PC-3 (cell line): ENCODE data around the gene CEP76. TPM values are rescaled to one million over a fixed set of nuclear protein-coding genes. Genes with fewer than 3 reads are reported as not detected.

Source experiments
- ATAC-seq: fragments of 200-7000 bp; cut with Tn5 transposase; 2 replicates; pipeline ENCODE4 v1.9.1; 2020; ENCODE audit warnings: mild to moderate bottlenecking, moderate library complexity
- BruUV-seq: library from RNA; stranded (reverse); fragments of 400-500 nt; replicated peaks from 2 replicates; lab custom pipeline; 2021; lab: Mats Ljungman, UMichigan
- CTCF ChIA-PET: fragments of 300-600 bp; sonication (Branson Sonifier 250); formaldehyde crosslinking; loops from one replicate; lab custom pipeline; 2022; ENCODE audit warnings: antibody characterized with exemption; lab: Charles Lee
- POLR2A ChIA-PET: fragments of 300-600 bp; sonication (Branson Sonifier 250); formaldehyde crosslinking; loops from one replicate; lab custom pipeline; 2022; ENCODE audit warnings: antibody characterized with exemption; ENCODE audit not compliant: unreplicated experiment; lab: Charles Lee
- DNase-seq: peaks from one replicate; pipeline ENCODE4 v3.0.0-alpha.2; 2015
- H2AFZ ChIP-seq: fragments of 300-600 bp; sonication (generic); 2 replicates; pipeline ENCODE4 v1.6.0; 2016; ENCODE audit warnings: antibody characterized with exemption, low read length
- H3F3A ChIP-seq: fragments of 300-600 bp; sonication (generic); one replicate; pipeline ENCODE4 v1.6.0; 2017; ENCODE audit warnings: antibody characterized with exemption, low read length, control low read depth, mild to moderate bottlenecking; ENCODE audit not compliant: unreplicated experiment
- H3K27ac ChIP-seq: fragments of 300-600 bp; sonication (generic); 2 replicates; pipeline ENCODE4 v1.5.1; 2016; ENCODE audit warnings: mild to moderate bottlenecking, low read length
- H3K27me3 ChIP-seq: fragments of 300-600 bp; sonication (generic); 2 replicates; pipeline ENCODE4 v1.6.1; 2016; ENCODE audit warnings: low read length, mixed read lengths
- H3K36me3 ChIP-seq: fragments of 300-600 bp; sonication (generic); 2 replicates; pipeline ENCODE4 v1.6.1; 2016; ENCODE audit warnings: low read depth, mixed run types, low read length, mixed read lengths
- H3K4me1 ChIP-seq: fragments of 300-600 bp; sonication (generic); 2 replicates; pipeline ENCODE4 v1.5.1; 2016; ENCODE audit warnings: low read length; ENCODE audit not compliant: insufficient read depth
- H3K4me2 ChIP-seq: fragments of 300-600 bp; sonication (generic); 2 replicates; pipeline ENCODE4 v1.6.0; 2016; ENCODE audit warnings: low read length
- H3K4me3 ChIP-seq: fragments of 300-600 bp; sonication (generic); 2 replicates; pipeline ENCODE4 v1.5.1; 2016; ENCODE audit warnings: mild to moderate bottlenecking, low read length, mixed read lengths
- H3K79me2 ChIP-seq: fragments of 300-600 bp; sonication (generic); 2 replicates; pipeline ENCODE4 v1.6.1; 2017; ENCODE audit warnings: low read length, mixed read lengths
- H3K9ac ChIP-seq: fragments of 300-600 bp; sonication (generic); 2 replicates; pipeline ENCODE4 v1.6.0; 2016; ENCODE audit warnings: mild to moderate bottlenecking, low read length
- H3K9me2 ChIP-seq: fragments of 300-600 bp; sonication (generic); replicated peaks from 2 replicates; pipeline ENCODE4 v1.6.1; 2016; ENCODE audit warnings: mixed run types, low read length, mixed read lengths
- H3K9me3 ChIP-seq: fragments of 300-600 bp; sonication (generic); 2 replicates; pipeline ENCODE4 v1.6.1; 2016; ENCODE audit warnings: low read length, mixed read lengths
- H4K20me1 ChIP-seq: fragments of 300-600 bp; sonication (generic); 2 replicates; pipeline ENCODE4 v1.6.1; 2016; ENCODE audit warnings: low read length, mixed read lengths
- CTCF ChIP-seq: fragments of 300-600 bp; sonication (generic); conservative IDR thresholded peaks from 2 replicates; pipeline ENCODE4 v1.5.1; 2017; ENCODE audit warnings: antibody characterized with exemption, low read depth, mild to moderate bottlenecking, low read length
- EZH2 ChIP-seq: fragments of 300-600 bp; sonication (generic); IDR thresholded peaks from one replicate; pipeline ENCODE4 v1.6.1; 2017; ENCODE audit warnings: antibody characterized with exemption, mild to moderate bottlenecking, low read length; ENCODE audit not compliant: unreplicated experiment
- EZH2phosphoT487 ChIP-seq: fragments of 300-600 bp; sonication (generic); IDR thresholded peaks from 2 replicates; pipeline ENCODE4 v1.6.1; 2018; ENCODE audit warnings: mild to moderate bottlenecking, antibody characterized with exemption, low read length, borderline replicate concordance
- intact Hi-C: fragments of 100-400 bp; cut with micrococcal nuclease; formaldehyde crosslinking; loops from 2 replicates; pipeline ENCODE4 v1.9.0; 2023
- total RNA-seq: library from RNA; depleted of rRNA; stranded (reverse); fragments of >200 nt; gene quantifications from 2 replicates; pipeline ENCODE4 v1.2.3, GENCODE V29; 2014

Gene CEP76
- total RNA-seq, 1 experiment from 2014 or later = 25.1 TPM

- POLR2A ChIA-PET = no interaction called here
Measured at GRCh38 chr18:12749121-12749520, 46.6 kb upstream of the CEP76 start.

DNA sequence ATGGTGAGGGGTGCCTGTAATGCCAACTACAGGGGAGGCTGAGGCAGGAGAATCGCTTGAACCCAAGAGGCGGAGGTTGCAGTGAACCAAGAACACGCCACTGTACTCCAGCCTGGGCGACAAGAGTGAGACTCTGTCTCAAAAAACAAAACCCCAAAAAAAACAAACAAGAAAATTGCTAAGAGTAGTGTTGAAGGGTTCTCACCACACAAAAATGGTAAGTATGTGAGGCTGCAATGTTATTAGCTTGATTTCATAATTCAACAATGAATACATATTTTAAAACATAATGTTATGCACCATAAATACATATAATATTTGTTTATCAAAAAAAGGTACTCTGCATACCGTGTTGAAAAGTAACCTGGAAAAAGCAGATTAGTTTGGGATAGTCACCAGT lies 46.1 kb upstream of the CEP76 start:
- DNase-seq (no peak), ATAC-seq (no peak)
- no peak overlapping the region for H3K9ac ChIP-seq
- CTCF ChIA-PET = no interaction called here
- no peaks in the 10 kb centered on the region for H3K79me2 ChIP-seq
- H3F3A ChIP-seq = no peaks in the 10 kb centered on the region
- no peak for TF ChIP-seq CTCF
- no peak for TF ChIP-seq EZH2phosphoT487
- no peak for TF ChIP-seq EZH2
- no peak overlapping the region for H2AFZ ChIP-seq
- H3K36me3 ChIP-seq = no peaks in the 10 kb centered on the region
- no TSS peak for BruUV-seq
- H3K4me3 ChIP-seq = no peak overlapping the region
- no peaks in the 10 kb centered on the region for H3K9me3 ChIP-seq
- POLR2A ChIA-PET = no interaction called here
- H3K9me2 ChIP-seq = no peaks in the 10 kb centered on the region
- no peak overlapping the region for H3K4me2 ChIP-seq
- H3K27ac ChIP-seq = no peak overlapping the region
- H3K4me1 ChIP-seq = no peaks in the 10 kb centered on the region
- H3K27me3 ChIP-seq = no peaks in the 10 kb centered on the region
- H4K20me1 ChIP-seq = no peaks in the 10 kb centered on the region
- intact Hi-C loops = no loop called here

More at GRCh38 chr18:12749121-12749520, 46.6 kb upstream of the CEP76 start:
- Histone ChIP-seq H3K36me3 (no peaks in the 10 kb centered on the region), H3K9ac (no peak overlapping the region), H3K4me2 (no peak overlapping the region), H3K4me1 (no peaks in the 10 kb centered on the region), H3K9me2 (no peaks in the 10 kb centered on the region), H3K27ac (no peak overlapping the region), H3K4me3 (no peak overlapping the region), H3K27me3 (no peaks in the 10 kb centered on the region), H3K79me2 (no peaks in the 10 kb centered on the region), H2AFZ (no peak overlapping the region), H3K9me3 (no peaks in the 10 kb centered on the region), H4K20me1 (no peaks in the 10 kb centered on the region), H3F3A (no peaks in the 10 kb centered on the region)
- DNase-seq = no peak
- no peak for ATAC-seq
- CTCF ChIA-PET = no interaction called here
- BruUV-seq = no TSS peak
- no peak for TF ChIP-seq EZH2phosphoT487
- no peak for TF ChIP-seq CTCF
- no peak for TF ChIP-seq EZH2
- intact Hi-C loops = no loop called here

DNA sequence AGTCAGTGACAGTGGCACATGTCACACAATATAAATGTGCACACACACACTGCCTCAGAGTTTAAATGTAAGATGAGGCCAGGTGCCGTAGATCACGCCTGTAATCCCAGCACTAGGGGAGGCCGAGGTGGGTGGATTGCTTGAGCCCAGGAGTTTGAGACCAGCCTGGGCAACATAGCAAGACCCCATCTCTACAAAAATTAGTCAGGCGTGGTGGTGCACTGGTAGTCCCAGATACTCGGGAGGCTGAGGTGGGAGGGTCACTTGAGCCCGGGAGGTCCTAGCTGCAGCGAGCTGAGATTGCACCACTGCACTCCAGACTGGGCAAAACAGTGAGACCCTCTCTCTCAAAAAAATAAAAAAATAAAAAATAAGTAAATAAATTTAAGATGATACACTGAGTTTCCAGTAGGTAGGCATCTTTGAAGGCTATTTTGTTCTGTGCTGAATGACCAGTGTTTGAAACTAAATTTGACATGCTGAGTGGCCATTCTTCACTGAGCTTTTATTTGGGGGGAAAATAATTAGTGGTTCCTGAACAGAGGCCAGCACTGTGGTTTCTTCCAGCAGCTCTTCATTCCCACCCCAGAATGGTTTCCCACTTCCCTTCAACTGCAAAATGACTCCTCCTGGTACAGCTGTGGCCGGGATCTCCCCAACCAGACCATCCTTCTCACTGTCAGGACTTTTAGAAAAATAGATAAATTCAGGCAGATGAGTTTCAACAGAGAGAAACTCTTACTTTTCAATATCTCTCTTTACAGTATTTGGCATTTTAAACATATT lies 45.2 kb upstream of the CEP76 start:
- ATAC-seq = no peak
- no TSS peak for BruUV-seq
- no peaks in the 10 kb centered on the region for H3K9me2 ChIP-seq
- no peaks in the 10 kb centered on the region for H3K79me2 ChIP-seq
- TF ChIP-seq EZH2 (no peak), CTCF (no peak), EZH2phosphoT487 (no peak)
- H3K9ac ChIP-seq = no peak overlapping the region
- H3K4me2 ChIP-seq = no peak overlapping the region
- H3K27ac ChIP-seq = no peak overlapping the region
- no peak overlapping the region for H2AFZ ChIP-seq
- no peaks in the 10 kb centered on the region for H3F3A ChIP-seq
- intact Hi-C loops = no loop called here
- no peaks in the 10 kb centered on the region for H3K27me3 ChIP-seq
- POLR2A ChIA-PET = no interaction called here
- no peaks in the 10 kb centered on the region for H4K20me1 ChIP-seq
- no peaks in the 10 kb centered on the region for H3K9me3 ChIP-seq
- no peak overlapping the region for H3K4me3 ChIP-seq
- H3K4me1 ChIP-seq = peaks cover 6% of the 10 kb centered on the region
- no peaks in the 10 kb centered on the region for H3K36me3 ChIP-seq
- DNase-seq = no peak
- CTCF ChIA-PET = no interaction called here
